DOHH2 (cell line): ENCODE data around the gene ST7.
"Not testable (repeated sequence)": the region's sequence is repeated elsewhere in the genome, so short reads cannot be mapped to it uniquely, and the experiment has no call there.

Experiments
- EZH2phosphoT487 ChIP-seq: fragments of 200-600 bp; sonication (generic); IDR thresholded peaks from 2 replicates; pipeline ENCODE4 v1.6.1; 2017; ENCODE audit warnings: borderline replicate concordance, mild to moderate bottlenecking, antibody characterized with exemption, low read length, moderate library complexity, mixed read lengths
- TF ChIP-seq, protein P1 (sequence below): fragments of 200-600 bp; sonication (generic); IDR thresholded peaks from one replicate; pipeline ENCODE4 v1.5.1; 2014; ENCODE audit warnings: antibody characterized with exemption, mild to moderate bottlenecking, low read depth, low read length; ENCODE audit not compliant: poor library complexity, severe bottlenecking

GRCh38 chr7:117120321-117120720 is 167.0 kb downstream of the ST7 start:
- TF ChIP-seq, protein P1, sequence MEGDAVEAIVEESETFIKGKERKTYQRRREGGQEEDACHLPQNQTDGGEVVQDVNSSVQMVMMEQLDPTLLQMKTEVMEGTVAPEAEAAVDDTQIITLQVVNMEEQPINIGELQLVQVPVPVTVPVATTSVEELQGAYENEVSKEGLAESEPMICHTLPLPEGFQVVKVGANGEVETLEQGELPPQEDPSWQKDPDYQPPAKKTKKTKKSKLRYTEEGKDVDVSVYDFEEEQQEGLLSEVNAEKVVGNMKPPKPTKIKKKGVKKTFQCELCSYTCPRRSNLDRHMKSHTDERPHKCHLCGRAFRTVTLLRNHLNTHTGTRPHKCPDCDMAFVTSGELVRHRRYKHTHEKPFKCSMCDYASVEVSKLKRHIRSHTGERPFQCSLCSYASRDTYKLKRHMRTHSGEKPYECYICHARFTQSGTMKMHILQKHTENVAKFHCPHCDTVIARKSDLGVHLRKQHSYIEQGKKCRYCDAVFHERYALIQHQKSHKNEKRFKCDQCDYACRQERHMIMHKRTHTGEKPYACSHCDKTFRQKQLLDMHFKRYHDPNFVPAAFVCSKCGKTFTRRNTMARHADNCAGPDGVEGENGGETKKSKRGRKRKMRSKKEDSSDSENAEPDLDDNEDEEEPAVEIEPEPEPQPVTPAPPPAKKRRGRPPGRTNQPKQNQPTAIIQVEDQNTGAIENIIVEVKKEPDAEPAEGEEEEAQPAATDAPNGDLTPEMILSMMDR = not testable (repeated sequence)
- not testable (repeated sequence) for TF ChIP-seq EZH2phosphoT487
